ENCODE data around the gene FAM135A. TPM values are rescaled to one million over a fixed set of nuclear protein-coding genes. Genes with fewer than 3 reads are reported as not detected.

The FAM135A gene
- polyA plus RNA-seq (ENCODE audit: insufficient read length in 4 of 4): 10 to 100 TPM; 28.2 to 42.8 (median 36.0) TPM

DNA sequence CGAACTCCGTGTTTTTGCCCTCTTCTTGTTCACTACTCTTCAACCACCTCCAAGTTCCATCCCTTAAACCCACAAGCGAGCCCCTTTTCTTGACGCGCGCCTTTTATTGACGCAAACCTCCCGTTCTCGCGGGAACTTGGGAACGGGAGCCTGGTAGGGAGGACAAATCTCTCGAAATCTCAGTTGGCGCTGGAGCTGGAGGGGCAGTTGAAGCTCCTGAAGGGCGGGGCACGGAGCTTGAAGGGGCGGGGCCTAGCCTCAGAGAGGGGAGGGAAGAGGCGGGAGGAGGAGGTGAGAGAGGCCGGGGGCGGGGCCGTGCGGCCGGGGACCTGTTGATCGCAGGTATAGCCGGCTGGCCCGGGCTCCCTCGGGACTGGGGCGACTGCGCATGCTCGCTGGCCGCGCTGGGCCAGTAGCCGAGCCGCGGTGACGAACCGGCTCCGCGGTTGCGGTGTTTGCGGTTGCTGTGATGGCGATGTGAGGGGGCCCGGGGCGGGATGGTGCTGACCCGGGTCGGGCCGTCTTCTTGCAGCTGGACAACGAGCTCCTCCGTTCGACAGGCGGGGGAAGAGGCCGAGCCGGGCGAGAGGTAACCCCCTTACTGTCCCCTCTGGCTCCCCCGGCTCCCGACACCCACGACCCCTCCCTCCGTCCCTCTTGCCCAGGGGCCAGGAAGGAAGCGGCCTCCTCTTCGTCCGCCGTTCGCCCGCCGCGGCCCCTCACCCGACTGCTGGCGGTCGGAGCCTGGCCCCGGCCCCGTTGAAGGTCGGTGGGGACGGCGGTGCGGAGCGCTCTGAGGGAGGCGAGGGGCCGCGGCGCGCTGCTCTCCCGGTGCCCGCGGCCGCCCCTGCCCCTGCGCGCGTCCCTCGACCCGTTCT, at the start of gene FAM135A:
Gene FAM135A, plus strand, starts transcription at position 395 of the 878 bp plus-strand sequence. CDS start 14,835 bp downstream, outside the sequence.
- DNase-seq (ENCODE audit: low read depth in 4 of 4, low spot score in 3 of 4): peak; percentile 95 to 99 (median 98)

DNA sequence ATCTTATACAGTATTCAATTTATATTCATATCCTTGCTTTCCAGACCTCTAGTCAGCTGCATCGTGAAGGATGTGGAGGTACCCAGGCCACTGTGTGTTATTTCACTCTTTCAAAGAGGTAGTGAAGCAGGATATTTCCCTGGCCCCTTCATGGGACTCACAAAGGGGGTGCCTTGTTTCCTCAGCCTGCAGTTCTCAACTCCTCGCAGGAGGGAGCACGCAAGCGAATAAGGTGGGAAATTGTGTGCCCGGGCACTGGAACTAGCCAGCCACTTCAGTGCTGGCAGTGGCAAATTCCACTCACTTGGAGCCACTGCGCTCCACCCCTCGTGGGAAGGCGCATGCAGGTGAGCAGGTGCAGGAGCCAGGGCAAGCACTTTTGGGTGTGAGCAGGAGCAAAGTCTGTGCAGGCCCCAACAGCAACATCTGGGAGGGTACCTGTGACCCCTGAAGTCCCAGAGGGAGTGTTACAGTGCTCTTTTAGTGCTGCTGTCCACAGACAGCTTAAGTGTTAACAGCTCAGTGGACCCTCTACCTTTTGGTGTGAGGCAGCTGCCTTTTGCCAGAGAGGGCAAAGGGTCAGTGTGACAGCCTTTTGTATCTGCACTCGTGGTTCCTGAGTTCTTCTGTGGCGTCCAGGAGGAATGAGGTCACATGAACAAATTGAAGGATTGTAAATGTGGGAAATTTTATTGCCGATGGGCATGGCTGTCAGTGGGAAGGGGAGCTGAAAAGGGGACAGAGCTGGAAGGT, 49.4 kb upstream of the FAM135A start:
- no peak for DNase-seq (ENCODE audit: low read depth in 4 of 4, low spot score in 3 of 4)

DNA sequence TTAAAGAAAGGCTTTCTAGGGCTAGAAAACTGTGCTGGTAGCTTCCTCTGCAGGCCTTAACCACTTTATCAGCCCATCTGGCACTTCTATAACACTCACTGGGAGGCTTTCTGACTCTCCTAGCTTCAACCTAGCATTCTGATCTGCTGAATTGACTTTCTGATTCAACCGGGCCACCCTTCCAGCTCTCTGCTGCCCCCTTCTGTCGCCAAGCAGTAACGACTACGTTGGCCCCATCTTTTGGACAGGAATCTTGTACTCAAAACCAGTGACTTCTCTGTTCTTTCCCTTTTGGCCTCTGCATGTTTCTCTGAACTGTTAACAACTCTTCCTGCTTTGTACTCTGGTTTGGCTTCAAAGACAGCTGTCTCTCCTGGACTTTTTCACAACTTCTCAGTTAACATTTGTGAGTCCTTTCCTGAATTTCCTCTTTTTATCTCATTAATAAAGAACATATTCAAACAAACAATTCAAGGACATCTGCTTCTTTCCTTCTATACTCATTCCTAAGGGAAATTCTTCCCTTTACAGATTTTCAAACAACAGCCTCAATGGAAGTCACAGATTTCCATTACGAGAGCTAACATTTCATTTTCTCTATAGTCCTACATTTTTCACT, 43.9 kb upstream of the FAM135A start:
- DNase-seq (ENCODE audit: low read depth in 4 of 4, low spot score in 3 of 4): peak in 3 of 4 donors; percentile 28 to 60 (median 32)

DNA sequence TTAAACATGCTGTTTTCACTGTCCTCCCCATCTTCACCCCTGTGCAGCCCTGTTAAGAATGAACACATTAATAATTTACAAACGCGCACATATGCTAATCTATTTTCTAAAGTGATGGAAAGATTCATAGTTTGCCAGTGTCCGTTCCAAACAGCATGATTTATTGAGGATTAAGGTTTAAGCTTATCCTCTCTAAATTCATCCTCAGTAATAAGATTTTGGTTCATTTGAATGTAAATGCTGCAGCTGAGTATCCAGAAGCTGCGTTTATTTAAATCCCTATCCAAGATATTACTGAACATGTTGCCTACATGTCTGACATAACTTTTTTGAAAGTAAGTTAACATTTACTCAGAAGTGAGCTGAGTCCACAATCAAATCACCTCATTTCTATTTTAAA, 42.8 kb upstream of the FAM135A start:
- DNase-seq (ENCODE audit: low read depth in 4 of 4, low spot score in 3 of 4): no peak

DNA sequence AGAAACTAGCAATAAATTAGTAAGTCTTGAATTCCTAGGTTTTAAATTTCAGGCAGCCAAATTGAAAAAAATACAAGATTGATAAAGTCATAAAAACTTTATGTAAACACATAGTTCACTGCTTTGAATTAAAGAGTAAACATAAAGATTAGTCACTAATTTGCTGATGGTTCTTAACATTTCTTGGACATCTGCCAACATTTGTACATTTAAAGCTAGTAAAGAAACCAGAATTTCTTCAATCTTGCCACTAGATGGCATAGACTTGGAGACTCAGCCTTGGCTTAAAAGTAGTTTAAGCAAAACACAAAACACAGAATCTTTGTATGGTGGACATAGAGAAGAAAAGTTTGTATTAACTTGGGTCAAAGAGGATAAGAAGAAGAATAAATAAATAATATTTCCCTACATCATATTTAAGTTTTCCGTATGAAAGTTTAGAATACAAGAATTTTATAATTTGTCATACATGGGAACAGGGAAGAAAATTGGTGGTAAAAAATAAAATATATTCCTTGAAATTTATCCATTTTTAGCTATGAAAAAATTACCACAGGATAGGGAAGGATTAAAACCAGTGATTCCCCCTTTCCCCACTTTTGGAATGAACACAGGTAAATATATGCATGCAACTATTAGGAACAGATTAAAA, 41.7 kb upstream of the FAM135A start:
- peak; percentile 40 to 49 (median 42) for DNase-seq (ENCODE audit: low read depth in 4 of 4, low spot score in 3 of 4)

DNA sequence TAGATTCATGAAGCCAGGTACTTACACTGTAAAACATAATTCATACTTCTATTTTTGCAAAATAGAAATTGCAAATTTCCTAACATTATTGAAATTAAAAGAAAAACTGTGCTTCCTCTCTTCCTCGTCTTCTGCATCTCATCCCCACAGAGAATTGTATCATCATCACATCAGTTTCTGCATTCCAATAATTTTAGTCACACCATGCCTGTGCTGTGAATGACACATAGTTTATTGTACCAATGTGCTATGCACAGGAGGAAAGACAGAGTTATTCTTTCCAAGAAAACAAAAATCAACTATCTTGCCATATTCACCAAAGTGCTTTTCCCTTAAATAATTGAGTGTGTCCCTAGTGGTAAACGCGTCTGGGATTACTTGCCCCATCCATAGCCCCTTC, 38.1 kb upstream of the FAM135A start:
- DNase-seq (ENCODE audit: low read depth in 4 of 4, low spot score in 3 of 4): no peak

DNA sequence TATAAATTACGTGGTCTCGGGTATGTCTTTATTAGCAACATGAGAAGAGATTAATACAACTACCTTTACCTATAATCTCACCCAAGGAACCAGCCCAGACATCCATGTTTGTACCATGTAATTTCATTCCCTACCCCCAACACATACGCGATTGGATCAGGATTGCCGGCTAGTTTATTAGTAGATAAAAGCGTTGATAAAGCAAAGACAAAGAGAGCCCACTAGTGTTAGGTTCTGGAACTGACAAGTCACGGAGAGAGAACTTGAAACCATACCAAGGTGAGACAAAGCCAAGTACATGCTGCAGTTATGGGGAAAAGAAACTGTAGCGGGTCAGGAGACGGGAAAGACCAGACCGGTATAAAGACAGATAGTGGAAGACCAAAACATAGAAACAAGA, 37.4 kb upstream of the FAM135A start:
- no peak for DNase-seq (ENCODE audit: low read depth in 4 of 4, low spot score in 3 of 4)

DNA sequence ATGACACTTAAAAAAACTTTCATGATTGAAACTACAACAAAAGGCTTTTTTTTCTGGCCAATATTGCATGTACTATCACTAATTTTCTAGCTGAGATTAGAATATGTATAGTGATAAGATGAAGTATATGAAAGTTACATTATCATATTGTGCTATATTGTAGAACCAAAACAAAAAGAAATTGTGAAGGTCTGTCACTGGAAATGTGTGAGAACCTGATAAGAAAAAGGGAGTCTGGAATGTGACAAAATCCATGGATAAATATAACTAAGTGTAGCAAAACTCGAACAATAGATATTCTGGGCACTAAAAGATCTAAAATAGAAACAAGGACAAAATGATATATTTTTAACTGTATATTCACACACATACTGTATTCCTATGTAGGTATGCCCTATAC, 36.7 kb upstream of the FAM135A start:
- DNase-seq (ENCODE audit: low read depth in 4 of 4, low spot score in 3 of 4): no peak

DNA sequence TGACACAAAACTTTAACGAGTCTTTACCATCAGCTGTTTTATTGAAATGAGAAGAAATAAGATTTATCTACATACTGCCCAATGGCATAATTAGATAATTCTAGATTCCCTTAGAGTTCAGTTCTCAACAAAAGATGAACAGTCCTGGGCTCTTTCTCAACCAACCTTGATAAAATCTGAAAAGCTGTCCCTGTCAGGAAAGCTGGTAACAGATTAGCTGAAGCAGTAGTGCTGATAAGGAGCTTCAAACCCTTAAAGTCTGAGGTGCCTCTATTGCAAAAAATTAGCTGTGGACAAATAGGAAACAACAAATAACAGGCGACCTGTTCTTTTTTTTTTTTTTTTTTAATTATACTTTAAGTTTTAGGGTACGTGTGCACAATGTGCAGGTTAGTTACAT, 35.9 kb upstream of the FAM135A start:
- DNase-seq (ENCODE audit: low read depth in 4 of 4, low spot score in 3 of 4): no peak

DNA sequence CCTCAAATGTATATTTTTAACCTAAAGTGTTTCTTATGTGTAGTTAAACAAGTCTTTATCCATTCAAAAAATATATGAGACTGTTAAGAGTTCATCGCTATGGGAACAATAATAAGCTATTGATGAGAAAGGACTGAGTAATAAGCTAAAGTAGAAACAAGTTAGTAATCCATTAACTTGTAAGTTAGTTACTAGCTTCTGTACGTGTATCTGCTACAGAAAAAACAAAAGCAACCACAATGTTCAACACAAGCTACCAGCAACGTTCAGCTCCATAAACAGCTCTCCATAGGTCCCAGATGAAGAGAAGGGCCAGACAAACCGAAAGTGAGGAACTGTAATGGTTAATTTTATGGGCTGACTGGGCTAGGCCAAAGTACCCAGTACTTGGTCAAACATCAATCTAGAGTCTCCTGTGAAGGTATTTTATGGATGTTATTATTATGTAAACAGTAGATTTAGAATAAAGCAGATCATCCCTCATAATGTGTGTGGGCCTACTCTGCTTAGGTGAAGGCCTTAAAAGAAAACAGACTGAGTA, 33.8 kb upstream of the FAM135A start:
- DNase-seq (ENCODE audit: low read depth in 4 of 4, low spot score in 3 of 4): no peak

DNA sequence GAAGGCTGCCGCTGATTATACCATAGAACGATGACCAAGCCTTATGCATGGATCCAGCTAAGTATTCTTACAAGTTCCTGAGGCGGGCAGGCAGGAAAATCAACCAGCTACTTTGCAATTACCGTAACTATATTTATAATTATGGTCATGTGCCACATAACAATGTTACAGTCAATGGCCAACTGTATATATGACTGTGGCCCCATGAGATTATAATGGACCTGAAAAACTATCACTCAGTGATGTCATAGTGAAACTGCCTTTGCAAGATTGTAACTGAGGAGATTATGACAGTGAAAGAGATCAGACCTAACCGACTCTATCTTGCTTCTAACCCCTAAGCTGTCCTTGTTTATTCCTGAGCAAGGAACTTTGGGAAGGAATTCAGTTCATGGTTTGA, 33.1 kb upstream of the FAM135A start:
- DNase-seq (ENCODE audit: low read depth in 4 of 4, low spot score in 3 of 4): no peak

DNA sequence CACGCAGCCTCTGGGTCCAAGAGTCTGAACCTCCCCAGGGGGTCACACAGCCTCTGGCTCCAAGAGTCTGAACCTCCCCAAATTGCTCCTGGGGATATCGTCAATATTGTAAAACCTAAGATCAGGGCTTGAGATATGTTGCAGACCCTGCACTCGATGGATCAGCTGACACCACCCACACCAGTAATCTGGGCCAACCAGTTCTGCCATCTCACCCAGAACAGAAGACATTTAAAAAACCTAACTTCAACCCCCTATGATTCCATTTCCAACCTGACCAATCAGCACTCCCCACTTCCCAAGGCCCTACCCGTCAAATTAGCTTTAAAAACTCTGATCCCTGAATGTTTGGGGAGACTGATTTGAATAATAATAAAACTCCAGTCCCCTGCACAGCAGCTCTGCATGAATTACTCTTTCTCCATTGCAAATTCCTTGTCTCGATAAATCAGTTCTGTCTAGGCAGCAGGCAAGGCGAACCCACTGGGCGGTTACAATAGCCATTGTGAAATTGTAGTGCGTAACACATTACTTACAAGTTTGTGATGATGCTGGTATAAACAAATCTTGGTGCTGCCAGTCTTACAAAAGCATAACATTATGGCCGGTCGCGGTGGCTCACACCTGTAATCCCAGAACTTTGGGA, 32.4 kb upstream of the FAM135A start:
- DNase-seq (ENCODE audit: low read depth in 4 of 4, low spot score in 3 of 4): no peak

DNA sequence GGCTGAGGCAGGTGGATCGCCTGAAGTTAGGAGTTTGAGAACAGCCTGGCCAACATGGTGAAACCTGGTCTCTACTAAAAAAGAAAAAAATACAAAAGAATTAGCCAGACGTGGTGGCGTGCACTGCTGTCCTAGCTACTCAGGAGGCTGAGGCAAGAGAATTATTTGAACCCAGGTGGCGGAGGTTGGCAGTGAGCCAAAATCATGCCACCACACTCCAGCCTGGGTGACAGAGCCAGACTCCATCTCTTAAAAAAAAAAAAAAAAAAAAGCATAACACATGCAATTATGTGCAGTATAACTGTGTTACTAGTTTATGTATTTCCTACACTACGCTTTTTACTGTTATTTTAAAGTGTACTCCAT, 31.9 kb upstream of the FAM135A start:
- DNase-seq (ENCODE audit: low read depth in 4 of 4, low spot score in 3 of 4): no peak

DNA sequence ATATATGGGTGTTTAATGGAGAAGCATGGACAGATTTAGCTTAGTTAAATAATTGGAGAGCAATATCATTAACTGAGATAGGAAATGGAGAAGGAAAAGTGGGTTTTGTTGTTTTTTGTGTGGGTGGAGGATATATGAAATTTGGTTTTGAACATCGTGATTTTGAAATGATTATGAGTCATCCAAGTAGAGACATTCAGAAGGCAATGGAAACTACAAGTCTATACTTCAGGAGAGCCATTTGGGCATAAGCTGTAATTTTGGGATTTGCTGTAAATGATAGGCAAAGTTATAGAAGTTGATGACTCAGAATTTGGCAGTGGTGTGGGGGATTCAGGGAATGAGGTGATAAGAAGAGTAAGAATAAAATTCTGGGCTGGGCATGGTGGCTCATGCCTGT, 27.4 kb upstream of the FAM135A start:
- no peak for DNase-seq (ENCODE audit: low read depth in 4 of 4, low spot score in 3 of 4)

DNA sequence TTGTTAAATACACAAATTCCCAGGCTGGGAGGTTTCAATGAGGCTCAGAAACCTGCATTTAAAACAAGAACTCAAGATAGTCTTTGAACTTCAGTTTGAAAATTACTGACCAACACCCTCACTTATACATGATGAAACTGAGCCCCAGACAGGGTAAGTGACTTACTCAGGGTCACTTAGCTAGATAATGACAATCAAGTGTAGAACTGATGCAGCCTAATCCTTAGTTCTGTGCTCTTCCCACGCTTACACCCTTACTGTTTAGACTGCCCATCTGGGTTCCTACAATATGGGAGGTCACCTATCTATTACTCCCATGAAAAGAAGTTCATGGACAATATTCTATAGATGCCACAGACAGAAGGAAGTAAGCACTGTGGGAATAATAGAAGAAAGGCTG, 24.5 kb upstream of the FAM135A start:
- no peak for DNase-seq (ENCODE audit: low read depth in 4 of 4, low spot score in 3 of 4)

DNA sequence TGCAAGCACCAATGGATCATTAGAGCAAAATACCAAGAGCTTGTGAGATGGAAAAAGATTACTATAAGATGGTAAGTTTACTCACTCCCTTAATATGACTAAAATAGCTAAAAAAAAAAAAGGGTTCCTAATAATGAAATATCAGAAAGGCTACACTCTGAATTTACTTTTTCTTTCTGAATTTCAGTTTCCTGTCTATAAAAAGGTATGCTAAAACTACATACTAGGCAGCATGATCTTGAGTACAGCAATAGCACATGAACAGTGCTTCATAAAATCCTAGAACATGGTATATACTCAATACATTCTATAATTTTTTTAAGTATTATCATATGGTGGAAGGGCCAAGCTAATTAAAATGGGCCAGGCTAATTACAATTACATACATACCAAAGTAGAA, 24.0 kb upstream of the FAM135A start:
- no peak for DNase-seq (ENCODE audit: low read depth in 4 of 4, low spot score in 3 of 4)

DNA sequence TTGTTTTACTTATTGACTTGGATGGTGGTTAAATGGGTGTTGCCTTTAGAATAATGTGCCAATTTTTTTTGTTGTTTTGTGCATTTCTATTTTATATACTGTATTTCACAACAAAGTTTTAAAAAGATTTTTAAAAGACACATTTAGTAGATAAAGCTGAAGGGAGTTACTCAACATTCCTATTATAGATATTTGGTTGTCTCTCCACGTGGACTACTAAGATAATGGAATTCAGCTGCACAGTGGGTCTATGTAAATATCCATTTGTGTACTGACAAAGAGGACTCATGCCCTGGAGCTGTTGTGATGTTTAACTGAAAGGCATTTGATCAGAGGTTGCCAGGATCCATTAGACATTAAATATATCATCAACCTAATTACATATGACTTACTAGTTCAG, 23.2 kb upstream of the FAM135A start:
- DNase-seq (ENCODE audit: low read depth in 4 of 4, low spot score in 3 of 4): no peak

DNA sequence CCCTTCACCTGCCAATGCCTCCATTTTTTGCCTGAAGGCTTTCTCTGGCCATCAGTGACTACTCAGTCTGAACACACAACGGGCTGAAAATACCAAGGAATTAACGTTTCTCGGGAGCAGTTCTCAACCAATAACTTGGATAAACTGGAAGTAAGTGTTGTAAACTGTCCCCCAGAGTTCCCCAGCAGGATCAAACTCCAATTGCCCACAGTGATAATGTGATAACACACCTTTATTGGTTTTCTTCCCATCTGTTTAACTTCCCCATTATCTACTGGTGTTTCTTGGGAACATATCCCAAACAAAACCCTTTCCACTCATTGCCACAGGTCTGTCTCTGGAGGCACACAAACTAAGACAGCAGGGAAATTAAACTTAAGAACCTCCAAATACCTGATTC, 21.8 kb upstream of the FAM135A start:
- no peak for DNase-seq (ENCODE audit: low read depth in 4 of 4, low spot score in 3 of 4)

DNA sequence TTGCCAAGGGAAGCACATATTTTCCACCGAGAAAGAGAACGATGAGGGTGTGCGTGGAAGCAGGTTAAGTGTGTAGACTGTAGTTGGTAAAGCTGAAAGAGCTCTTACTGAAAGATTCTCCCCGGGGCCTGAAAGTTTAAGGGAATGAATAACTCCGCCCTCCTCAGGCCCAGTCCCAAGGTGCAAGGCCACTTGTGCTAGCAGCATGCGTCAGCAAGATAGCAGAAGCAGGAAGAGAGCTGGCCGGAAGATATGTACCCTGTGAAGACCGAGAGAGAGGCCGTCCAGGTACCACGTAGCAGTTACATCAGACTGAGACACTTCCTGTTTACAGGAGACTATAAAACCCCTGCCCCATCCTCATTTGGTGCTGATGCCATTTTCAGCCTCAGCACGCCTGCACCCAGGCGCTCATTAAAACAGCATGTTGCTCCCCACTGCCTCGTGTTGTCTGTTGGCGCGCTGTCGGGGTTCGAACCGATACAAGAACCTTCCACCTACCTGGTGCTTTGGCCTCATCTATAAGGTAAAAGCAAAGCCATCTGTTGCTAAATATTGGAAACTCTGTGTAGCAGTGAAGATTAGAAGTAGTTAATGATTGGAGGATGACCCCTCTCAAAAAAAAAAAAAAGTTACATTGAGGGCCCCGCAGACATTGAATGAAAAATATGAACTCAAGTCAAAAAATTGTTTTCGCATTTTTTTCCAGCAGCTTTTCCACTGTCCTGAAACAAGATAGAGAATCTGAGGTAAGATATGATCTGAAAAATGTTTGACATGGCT, 18.6 kb upstream of the FAM135A start:
- no peak for DNase-seq (ENCODE audit: low read depth in 4 of 4, low spot score in 3 of 4)

Measured in right renal pelvis (tissue), 4 donors.